GM10266 (cell line): ENCODE results near the gene ADAMTSL2.

Source experiments
- DNase-seq: peaks from one replicate; pipeline ENCODE4 v3.0.0; 2012; ENCODE audit errors: extremely low spot score
- TF ChIP-seq, protein P1 (sequence below): IDR thresholded peaks from 2 replicates; pipeline ENCODE4 v1.5.1; 2012; ENCODE audit warnings: mild to moderate bottlenecking, low read depth; ENCODE audit not compliant: control insufficient read depth, insufficient read depth; ENCODE audit errors: missing control alignments

The ADAMTSL2 gene

DNA sequence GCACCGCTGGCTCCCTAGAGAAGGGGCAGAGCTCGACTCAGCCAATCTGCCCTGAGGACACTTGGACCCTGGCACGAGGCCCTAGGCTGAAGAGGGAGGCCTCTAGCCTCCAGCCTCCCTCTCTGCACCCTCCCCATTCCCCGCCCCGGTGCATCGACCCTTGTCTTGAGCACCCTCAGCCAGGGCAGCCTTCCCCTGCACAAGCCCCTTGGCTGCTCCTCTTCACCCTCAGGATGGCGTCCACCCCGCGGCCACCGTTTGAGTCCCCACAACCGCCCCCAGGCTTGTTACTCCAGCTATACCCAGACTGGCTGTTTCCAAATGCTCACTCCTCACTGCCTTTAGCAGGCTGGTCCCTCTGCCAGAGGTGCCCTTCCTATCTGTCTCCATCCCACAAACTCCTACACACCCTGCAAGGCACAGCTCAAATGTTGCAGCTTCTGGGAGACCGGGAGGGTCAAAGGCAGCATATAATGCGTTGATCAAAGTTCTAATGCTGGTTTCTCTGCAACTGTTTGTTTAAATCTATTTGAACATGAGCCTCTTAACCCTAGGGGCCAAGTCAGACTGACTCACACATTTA is 81.2 kb downstream of the ADAMTSL2 start:
- TF ChIP-seq, protein P1, sequence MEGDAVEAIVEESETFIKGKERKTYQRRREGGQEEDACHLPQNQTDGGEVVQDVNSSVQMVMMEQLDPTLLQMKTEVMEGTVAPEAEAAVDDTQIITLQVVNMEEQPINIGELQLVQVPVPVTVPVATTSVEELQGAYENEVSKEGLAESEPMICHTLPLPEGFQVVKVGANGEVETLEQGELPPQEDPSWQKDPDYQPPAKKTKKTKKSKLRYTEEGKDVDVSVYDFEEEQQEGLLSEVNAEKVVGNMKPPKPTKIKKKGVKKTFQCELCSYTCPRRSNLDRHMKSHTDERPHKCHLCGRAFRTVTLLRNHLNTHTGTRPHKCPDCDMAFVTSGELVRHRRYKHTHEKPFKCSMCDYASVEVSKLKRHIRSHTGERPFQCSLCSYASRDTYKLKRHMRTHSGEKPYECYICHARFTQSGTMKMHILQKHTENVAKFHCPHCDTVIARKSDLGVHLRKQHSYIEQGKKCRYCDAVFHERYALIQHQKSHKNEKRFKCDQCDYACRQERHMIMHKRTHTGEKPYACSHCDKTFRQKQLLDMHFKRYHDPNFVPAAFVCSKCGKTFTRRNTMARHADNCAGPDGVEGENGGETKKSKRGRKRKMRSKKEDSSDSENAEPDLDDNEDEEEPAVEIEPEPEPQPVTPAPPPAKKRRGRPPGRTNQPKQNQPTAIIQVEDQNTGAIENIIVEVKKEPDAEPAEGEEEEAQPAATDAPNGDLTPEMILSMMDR = no peak
- DNase-seq = no peak

DNA sequence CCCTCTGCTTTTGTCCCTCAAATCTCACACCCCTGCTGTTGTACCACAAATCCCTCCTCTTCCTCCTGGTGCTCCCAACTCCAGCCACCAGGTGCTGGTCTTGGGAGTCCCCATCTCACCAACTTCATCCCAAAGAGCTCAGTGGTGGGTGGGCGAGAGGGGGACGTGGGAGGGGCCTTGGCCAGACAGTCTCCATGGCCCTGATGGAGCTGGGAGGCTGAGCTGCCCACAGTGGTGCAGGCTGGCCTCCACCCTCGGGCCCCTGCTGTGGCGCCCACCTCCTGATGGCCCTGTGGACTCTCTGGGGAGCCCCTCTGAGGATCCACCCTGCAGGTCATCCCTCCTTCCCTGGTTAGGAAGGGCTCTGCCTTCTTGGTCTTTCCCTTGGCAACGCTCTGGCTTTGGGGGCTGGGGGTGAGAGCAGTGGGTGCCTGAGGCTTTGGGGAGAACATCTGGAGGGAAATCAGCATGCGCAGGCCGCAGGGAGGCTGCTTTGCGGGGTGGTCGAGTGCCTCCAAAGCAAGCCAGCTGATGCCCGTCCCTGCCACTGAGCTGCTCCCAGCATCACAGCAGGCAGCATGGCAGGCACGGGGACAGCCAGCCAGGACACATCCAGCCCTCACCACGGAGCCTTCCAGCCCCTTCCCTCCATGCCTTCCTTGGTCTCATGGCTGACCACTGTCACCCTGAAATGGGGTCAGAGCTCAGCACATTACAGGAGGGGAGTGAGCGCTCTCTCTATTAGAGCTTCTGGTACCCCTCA is 82.3 kb downstream of the ADAMTSL2 start:
- TF ChIP-seq, protein P1 = no peak
- no peak for DNase-seq

DNA sequence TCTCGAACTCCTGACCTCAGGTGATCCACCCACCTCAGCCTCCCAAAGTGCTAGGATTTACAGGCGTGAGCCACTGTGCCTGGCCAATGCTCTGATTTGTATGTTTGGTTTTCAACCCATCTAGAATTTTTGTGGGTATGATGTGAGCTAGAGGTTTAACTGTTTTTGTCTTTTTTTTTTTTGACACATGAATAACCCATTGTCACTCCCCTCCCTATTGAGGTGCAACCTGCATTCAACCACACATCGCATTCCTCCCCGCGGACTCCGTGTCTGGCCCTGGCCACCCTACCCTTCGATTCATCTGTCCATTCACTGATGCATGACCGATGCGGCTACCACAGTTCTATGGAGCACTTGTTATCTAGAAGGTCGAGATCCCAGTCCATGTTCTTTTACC is 84.2 kb downstream of the ADAMTSL2 start:
- no peak for DNase-seq

DNA sequence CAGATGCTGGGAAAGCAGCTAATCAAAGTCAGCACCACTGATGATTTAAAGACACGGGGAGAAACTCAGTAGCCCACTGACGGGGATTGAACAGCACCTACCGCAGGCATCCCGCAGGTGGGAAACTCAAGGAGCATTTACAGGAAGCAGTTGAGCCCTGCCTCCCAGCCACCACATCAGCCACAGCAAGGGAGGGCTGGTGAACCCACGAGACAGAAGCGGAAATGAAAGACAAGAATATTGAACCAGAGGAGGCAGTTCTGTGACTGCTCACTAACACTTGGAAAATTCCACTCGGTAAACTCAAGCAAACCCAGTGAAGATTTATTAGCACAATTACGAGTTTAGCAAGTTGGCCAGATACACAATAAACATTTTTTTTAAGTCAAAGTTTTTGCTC is 85.3 kb downstream of the ADAMTSL2 start:
- DNase-seq = peak; percentile 47
- TF ChIP-seq, protein P1 = no peak

More for the DNA sequence above, 84.2 kb downstream of the ADAMTSL2 start:
- TF ChIP-seq, protein P1 = no peak

DNA sequence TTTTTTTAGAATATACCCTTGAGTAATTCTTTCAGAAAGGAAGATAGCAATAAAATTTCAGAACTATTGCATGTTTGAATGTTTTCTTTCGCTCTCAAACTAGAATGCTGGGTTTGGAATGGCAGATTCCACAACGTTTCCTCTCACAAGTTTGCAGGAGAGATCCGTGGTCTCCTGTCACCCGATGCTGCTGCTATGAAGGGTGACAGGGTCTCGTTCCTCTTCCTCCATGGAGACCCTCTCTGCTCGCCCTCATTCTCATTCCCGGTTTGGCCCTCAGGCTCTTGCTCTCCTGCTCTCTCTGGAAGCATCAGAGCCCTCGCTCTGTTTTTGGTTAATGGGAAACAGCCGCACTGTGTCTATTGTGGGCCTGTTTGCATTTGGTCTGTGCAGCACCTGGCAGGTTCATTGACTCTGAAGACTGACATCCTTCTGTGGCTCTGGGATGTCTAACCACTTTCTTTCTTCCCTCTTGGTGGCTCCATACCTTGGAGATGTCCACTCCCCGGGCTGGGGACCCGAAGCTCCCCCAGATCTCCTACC is 87.3 kb downstream of the ADAMTSL2 start:
- DNase-seq = no peak
- TF ChIP-seq, protein P1 = no peak

DNA sequence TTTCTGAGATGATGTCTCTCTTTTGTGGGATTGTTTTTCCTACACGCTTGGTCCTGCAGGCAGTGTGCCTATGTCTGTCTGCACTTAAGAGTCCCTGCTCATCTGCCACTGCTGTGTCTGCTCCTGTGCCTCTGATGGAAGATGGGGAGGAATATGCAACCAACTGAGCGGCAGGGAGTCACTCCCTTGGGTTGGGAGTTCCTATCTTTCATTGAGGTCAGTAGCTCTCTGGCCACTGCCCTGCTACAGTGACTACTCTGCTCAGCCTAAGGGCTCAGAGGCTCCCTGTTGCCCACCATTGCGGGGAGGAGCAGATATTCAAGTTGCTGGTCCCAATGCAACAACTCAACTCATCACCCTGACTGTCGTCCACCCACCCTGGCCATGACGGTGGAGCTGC is 88.1 kb downstream of the ADAMTSL2 start:
- no peak for DNase-seq
- TF ChIP-seq, protein P1 = no peak
